GM23248 (cell line): ENCODE data around the gene LUC7L3. TPM values are rescaled to one million over a fixed set of nuclear protein-coding genes. Genes with fewer than 3 reads are reported as not detected.
A peak's percentile ranks its signal among the peaks of the same experiment; 100 is the strongest.

Experiments
- DNase-seq: peaks from one replicate; pipeline ENCODE4 v3.0.0-alpha.2; 2015
- H2AFZ ChIP-seq: fragments of 200-600 bp; sonication (generic); 2 replicates; pipeline ENCODE4 v1.6.1; 2016; ENCODE audit warnings: antibody characterized with exemption
- H3F3A ChIP-seq: fragments of 200-600 bp; sonication (generic); 2 replicates; pipeline ENCODE4 v1.6.1; 2016; ENCODE audit warnings: mild to moderate bottlenecking, antibody characterized with exemption, mixed run types; ENCODE audit not compliant: insufficient read depth
- H3K27ac ChIP-seq: fragments of 200-600 bp; sonication (generic); 2 replicates; pipeline ENCODE4 v1.5.1; 2016; ENCODE audit warnings: mild to moderate bottlenecking
- H3K27me3 ChIP-seq: fragments of 200-600 bp; sonication (generic); replicated peaks from 2 replicates; pipeline ENCODE4 v1.6.1; 2016; ENCODE audit warnings: mild to moderate bottlenecking; ENCODE audit not compliant: insufficient read depth
- H3K36me3 ChIP-seq: fragments of 200-600 bp; sonication (generic); 2 replicates; pipeline ENCODE4 v1.6.1; 2016; ENCODE audit warnings: low read depth, mild to moderate bottlenecking
- H3K4me1 ChIP-seq: fragments of 200-600 bp; sonication (generic); 2 replicates; pipeline ENCODE4 v1.6.1; 2016; ENCODE audit warnings: mild to moderate bottlenecking; ENCODE audit not compliant: insufficient read depth
- H3K4me2 ChIP-seq: fragments of 200-600 bp; sonication (generic); one replicate; pipeline ENCODE4 v1.6.1; 2016; ENCODE audit warnings: mild to moderate bottlenecking; ENCODE audit not compliant: unreplicated experiment
- H3K4me3 ChIP-seq: fragments of 200-600 bp; sonication (generic); 2 replicates; pipeline ENCODE4 v1.5.1; 2016; ENCODE audit warnings: mild to moderate bottlenecking
- H3K79me2 ChIP-seq: fragments of 200-600 bp; sonication (generic); 2 replicates; pipeline ENCODE4 v1.6.1; 2016; ENCODE audit warnings: mild to moderate bottlenecking; ENCODE audit not compliant: insufficient read depth
- H3K9ac ChIP-seq: fragments of 200-600 bp; sonication (generic); 2 replicates; pipeline ENCODE4 v1.6.1; 2016; ENCODE audit warnings: mild to moderate bottlenecking
- H3K9me2 ChIP-seq: fragments of 200-600 bp; sonication (generic); 2 replicates; pipeline ENCODE4 v1.6.1; 2016; ENCODE audit warnings: mixed run types, mild to moderate bottlenecking, moderate library complexity; ENCODE audit not compliant: insufficient read depth
- H3K9me3 ChIP-seq: fragments of 200-600 bp; sonication (generic); one replicate; pipeline ENCODE4 v1.6.1; 2017; ENCODE audit warnings: low read depth
- H4K20me1 ChIP-seq: fragments of 200-600 bp; sonication (generic); 2 replicates; pipeline ENCODE4 v1.6.0; 2016; ENCODE audit not compliant: insufficient read depth
- EZH2 ChIP-seq: fragments of 200-600 bp; sonication (generic); IDR thresholded peaks from 2 replicates; pipeline ENCODE4 v1.6.1; 2018; ENCODE audit warnings: antibody characterized with exemption, mild to moderate bottlenecking; ENCODE audit not compliant: insufficient read depth, poor library complexity, severe bottlenecking
- EZH2phosphoT487 ChIP-seq: fragments of 200-600 bp; sonication (generic); IDR thresholded peaks from 2 replicates; pipeline ENCODE4 v1.6.1; 2018; ENCODE audit warnings: antibody characterized with exemption, moderate library complexity, mild to moderate bottlenecking, low read depth; ENCODE audit not compliant: insufficient read depth
- WGBS, 2 experiments: methylation state at CpG; one replicate each; pipeline ENCODE4 v1.1.6; 2015 to 2017; ENCODE audit warnings: low lambda C conversion rate in 2 of 2, low coverage in 1 of 2; ENCODE audit errors: missing lambda C conversion rate in 2 of 2; 5-methylcytosine and 5-hydroxymethylcytosine counted together
- in situ Hi-C: fragments of 300-500 bp; cut with MboI; formaldehyde crosslinking; loops from 2 replicates; pipeline ENCODE4 v1.15.0; 2020
- polyA plus RNA-seq: library from polyadenylated mRNA; unstranded; fragments of >200 nt; fragmentation: Nextera tagmentation; extraction: Ambion mirVana; gene quantifications from 2 replicates; pipeline ENCODE4 v1.2.1, GENCODE V29; 2016
- total RNA-seq: library from RNA; depleted of rRNA; stranded (reverse); fragments of >200 nt; shearing (Covaris generic); gene quantifications from 2 replicates; pipeline ENCODE4 v1.2.3, GENCODE V29; 2014

LUC7L3 gene
- total and polyA plus RNA-seq, 2 experiments from 2014 or later, result 59.1 to 138 TPM

- DNase-seq, result no peak
- in situ Hi-C loops, result no loop called here
- Histone ChIP-seq H3K36me3 (no peaks in the 10 kb centered on the region), H3K27me3 (no peaks in the 10 kb centered on the region), H3K4me1 (peaks cover 24% of the 10 kb centered on the region), H3K79me2 (peaks cover 100% of the 10 kb centered on the region), H4K20me1 (peaks cover 74% of the 10 kb centered on the region), H3K4me3 (no peak overlapping the region), H3K9me2 (no peaks in the 10 kb centered on the region), H3K9ac (no peak overlapping the region), H3K4me2 (no peak overlapping the region), H3K27ac (no peak overlapping the region), H2AFZ (no peak overlapping the region), H3K9me3 (no peaks in the 10 kb centered on the region), H3F3A (peaks cover 10% of the 10 kb centered on the region)
- TF ChIP-seq EZH2phosphoT487 (no peak), EZH2 (no peak)
- 91 to 92% methylated on average over 2 of the region's 2 CpGs for WGBS, 2 experiments
These were observed 8.7 kb downstream of the LUC7L3 start for GRCh38 chr17:50728112-50728429.

- Histone ChIP-seq H3K27me3 (no peaks in the 10 kb centered on the region), H3K9me2 (no peaks in the 10 kb centered on the region), H2AFZ (no peak overlapping the region), H3K79me2 (peaks cover 100% of the 10 kb centered on the region), H3K9ac (no peak overlapping the region), H3K36me3 (no peaks in the 10 kb centered on the region), H3F3A (peaks cover 10% of the 10 kb centered on the region), H3K27ac (0 out of 2 replicates have a peak overlapping the region, but pooled peaks have one; percentile 11), H3K9me3 (no peaks in the 10 kb centered on the region), H3K4me2 (no peak overlapping the region), H3K4me1 (peaks cover 20% of the 10 kb centered on the region), H3K4me3 (no peak overlapping the region), H4K20me1 (peaks cover 64% of the 10 kb centered on the region)
- in situ Hi-C loops, result no loop called here
- TF ChIP-seq EZH2 (no peak), EZH2phosphoT487 (no peak)
- DNase-seq, result no peak
- WGBS, 2 experiments, result 76 to 86% methylated on average over 5 of the region's 5 CpGs
These were observed 9.7 kb downstream of the LUC7L3 start for GRCh38 chr17:50728881-50729765.

- Histone ChIP-seq H4K20me1 (peaks cover 50% of the 10 kb centered on the region), H3K36me3 (no peaks in the 10 kb centered on the region), H3K4me1 (peaks cover 20% of the 10 kb centered on the region), H3K27ac (no peak overlapping the region), H3K79me2 (peaks cover 100% of the 10 kb centered on the region), H3K4me3 (no peak overlapping the region), H2AFZ (no peak overlapping the region), H3K4me2 (no peak overlapping the region), H3K9me3 (no peaks in the 10 kb centered on the region), H3K9ac (no peak overlapping the region), H3F3A (peaks cover 10% of the 10 kb centered on the region), H3K9me2 (no peaks in the 10 kb centered on the region), H3K27me3 (no peaks in the 10 kb centered on the region)
- no peak for DNase-seq
- in situ Hi-C loops, result no loop called here
- 81 to 83% methylated on average over 7 of the region's 7 CpGs for WGBS, 2 experiments
- no peak for TF ChIP-seq EZH2phosphoT487
- TF ChIP-seq EZH2, result no peak
These were observed 12.4 kb downstream of the LUC7L3 start for GRCh38 chr17:50731575-50732460.

- no peaks in the 10 kb centered on the region for H3K9me3 ChIP-seq
- WGBS, 2 experiments, result 82 to 95% methylated on average over 2 to 3 of the region's 3 CpGs
- peaks cover 25% of the 10 kb centered on the region for H3K36me3 ChIP-seq
- H3F3A ChIP-seq, result peaks cover 18% of the 10 kb centered on the region; the same call in 1 of the 2 replicates
- H3K79me2 ChIP-seq, result peaks cover 100% of the 10 kb centered on the region
- no peak for DNase-seq
- TF ChIP-seq EZH2, result no peak
- no peak for TF ChIP-seq EZH2phosphoT487
- no peak overlapping the region for H2AFZ ChIP-seq
- no peak overlapping the region for H3K9ac ChIP-seq
- in situ Hi-C loops, result no loop called here
- H3K4me3 ChIP-seq, result no peak overlapping the region
- H3K4me2 ChIP-seq, result no peak overlapping the region
- H3K27ac ChIP-seq, result no peak overlapping the region
- H3K27me3 ChIP-seq, result no peaks in the 10 kb centered on the region
- no peaks in the 10 kb centered on the region for H3K9me2 ChIP-seq
- peaks cover 32% of the 10 kb centered on the region; the same call in 1 of the 2 replicates for H4K20me1 ChIP-seq
- H3K4me1 ChIP-seq, result peaks cover 21% of the 10 kb centered on the region
These were observed 15.9 kb downstream of the LUC7L3 start for GRCh38 chr17:50735287-50735686.
